KBM-7 (cell line): ENCODE data around the gene ARHGAP10.
A peak's percentile ranks its signal among the peaks of the same experiment; 100 is the strongest.

ENCODE experiments used
- DNase-seq: peaks from one replicate; pipeline ENCODE4 v3.0.0-alpha.2; 2015
- in situ Hi-C: fragments of 300-500 bp; cut with MboI; formaldehyde crosslinking; loops from 2 replicates; pipeline ENCODE4 v1.14.3; 2020; ENCODE audit warnings: low sequenced_read_pairs, low pct_unique_long_range_greater_than_20kb, mixed read lengths

The ARHGAP10 gene

GRCh38 chr4:147957446-147957845 is 225.6 kb downstream of the ARHGAP10 start:
- DNase-seq: no peak
- in situ Hi-C loops: no loop called here

DNA sequence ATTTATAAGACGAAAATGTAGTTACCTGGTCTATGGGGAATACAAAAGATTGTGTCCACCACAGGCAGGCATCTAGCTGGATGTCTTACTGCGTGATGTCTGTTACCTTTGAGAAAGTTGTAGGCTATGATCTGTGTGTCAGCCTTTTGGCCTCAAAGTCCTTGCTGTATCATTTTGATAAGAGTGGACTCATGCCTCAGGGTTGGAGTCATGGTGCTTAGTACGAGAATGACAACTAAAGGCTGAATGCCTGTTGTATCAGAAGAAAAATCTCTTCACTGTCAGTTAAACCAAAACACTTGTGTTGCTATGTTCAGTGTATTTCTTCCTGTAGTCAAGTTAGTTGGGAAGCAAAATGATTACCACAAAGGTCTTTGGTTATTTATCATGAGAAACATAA is 226.2 kb downstream of the ARHGAP10 start:
- in situ Hi-C loops: no loop called here
- no peak for DNase-seq

DNA sequence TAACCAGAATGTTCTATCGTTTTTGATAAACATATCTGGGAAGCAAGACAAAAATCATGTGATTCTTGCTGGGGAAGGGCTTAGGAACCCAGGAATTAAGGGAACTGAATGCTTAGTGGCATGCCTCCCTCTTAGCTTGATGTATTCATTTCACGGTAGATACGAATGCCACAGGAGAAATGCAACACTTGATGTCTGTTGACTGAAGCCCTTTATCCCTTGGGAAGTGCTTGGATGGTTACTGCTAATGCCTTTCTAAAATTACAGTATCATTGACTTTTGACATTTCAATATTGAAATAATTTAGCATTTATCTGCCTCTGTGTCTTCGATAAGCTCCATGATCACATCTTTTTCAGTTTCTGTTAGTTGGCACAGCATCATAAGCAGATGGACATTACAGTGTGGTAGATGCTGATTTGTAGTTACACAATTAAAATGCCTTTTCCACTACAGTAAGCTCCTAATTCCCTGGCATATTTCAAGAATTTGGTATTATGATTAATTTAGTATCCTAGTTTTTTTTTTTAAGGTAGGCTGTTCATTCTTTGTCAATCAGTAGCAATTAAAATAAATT is 226.7 kb downstream of the ARHGAP10 start:
- in situ Hi-C loops: no loop called here
- DNase-seq: no peak

- in situ Hi-C loops: no loop called here
- no peak for DNase-seq
Measured at GRCh38 chr4:147960971-147961370, 229.1 kb downstream of the ARHGAP10 start.

GRCh38 chr4:147963839-147964238 is 232.0 kb downstream of the ARHGAP10 start:
- in situ Hi-C loops: no loop called here
- DNase-seq: no peak

GRCh38 chr4:147964266-147964880 is 232.5 kb downstream of the ARHGAP10 start:
- in situ Hi-C loops: no loop called here
- no peak for DNase-seq

DNA sequence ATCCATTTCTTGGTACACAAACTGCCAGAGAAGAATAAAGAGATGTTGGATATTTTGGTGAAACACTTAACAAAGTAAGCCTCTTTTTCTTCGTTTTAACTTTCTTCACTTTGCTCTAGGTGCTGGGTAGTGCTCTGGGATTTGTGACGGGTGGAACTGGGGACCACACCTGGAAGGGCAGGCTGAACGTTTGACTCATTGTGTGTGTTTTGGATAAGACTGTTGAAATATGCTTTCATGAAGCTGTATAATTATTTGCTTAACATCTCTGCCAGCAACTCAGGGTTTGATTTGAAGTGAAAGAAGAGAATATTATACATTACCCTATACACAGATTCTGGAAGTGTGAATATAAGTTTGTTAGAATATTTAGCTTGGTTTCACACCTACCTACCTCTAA is 233.2 kb downstream of the ARHGAP10 start:
- DNase-seq: no peak
- in situ Hi-C loops: no loop called here

- no peak for DNase-seq
- in situ Hi-C loops: no loop called here
Measured at GRCh38 chr4:147965873-147966272, 234.0 kb downstream of the ARHGAP10 start.

- no peak for DNase-seq
- in situ Hi-C loops: no loop called here
Measured at GRCh38 chr4:147968641-147969040, 236.8 kb downstream of the ARHGAP10 start.

- DNase-seq: no peak
- in situ Hi-C loops: no loop called here
Measured at GRCh38 chr4:147969573-147970385, 237.9 kb downstream of the ARHGAP10 start.

DNA sequence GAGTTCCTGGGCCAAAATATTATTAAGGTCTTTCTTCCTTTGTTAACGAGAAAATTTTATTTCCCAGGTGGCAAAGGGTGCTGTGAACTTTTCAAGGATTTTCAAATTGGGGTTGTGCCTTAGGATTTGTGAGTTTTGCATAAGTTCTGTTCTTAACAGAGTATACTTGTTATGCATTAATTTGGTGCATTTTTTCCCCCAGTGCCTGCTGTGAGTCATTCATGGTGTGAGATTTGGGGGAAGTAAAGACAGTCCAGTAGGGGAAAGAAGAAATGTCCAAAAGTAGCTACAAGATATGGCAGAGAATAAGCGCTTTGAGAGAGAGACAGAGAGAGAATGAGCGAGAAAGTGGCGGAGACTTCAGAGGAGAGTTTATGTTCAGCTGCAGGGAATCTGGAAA is 239.2 kb downstream of the ARHGAP10 start:
- no peak for DNase-seq
- in situ Hi-C loops: no loop called here

- no peak for DNase-seq
- in situ Hi-C loops: no loop called here
Measured at GRCh38 chr4:147975325-147975724, 243.4 kb downstream of the ARHGAP10 start.

- in situ Hi-C loops: no loop called here
- no peak for DNase-seq
Measured at GRCh38 chr4:147975933-147976928, 244.3 kb downstream of the ARHGAP10 start.

- peak; percentile 16 for DNase-seq
- in situ Hi-C loops: no loop called here
Measured at GRCh38 chr4:147980586-147980985, 248.7 kb downstream of the ARHGAP10 start.

GRCh38 chr4:147981305-147981704 is 249.4 kb downstream of the ARHGAP10 start:
- no peak for DNase-seq
- in situ Hi-C loops: no loop called here

- in situ Hi-C loops: no loop called here
- DNase-seq: peak; percentile 81
Measured at GRCh38 chr4:147984065-147984777, 252.3 kb downstream of the ARHGAP10 start.

DNA sequence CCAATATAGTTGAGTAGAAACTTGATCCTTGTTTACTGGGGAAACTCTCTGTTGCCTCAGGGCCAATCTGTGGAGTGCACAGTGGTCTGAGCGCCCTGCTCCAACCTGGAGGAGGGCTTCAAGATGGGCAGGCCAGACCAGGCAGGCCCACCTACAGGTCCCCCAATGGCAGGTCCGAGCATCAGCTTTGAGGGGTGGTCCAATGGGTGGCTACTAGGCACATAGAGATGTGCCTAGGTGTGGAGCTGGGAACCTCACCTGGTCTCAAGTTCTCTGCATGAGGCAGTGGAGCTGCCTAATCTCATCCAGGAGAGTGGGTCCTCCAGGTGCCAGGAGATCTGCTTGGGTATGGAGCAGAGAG is 252.9 kb downstream of the ARHGAP10 start:
- in situ Hi-C loops: no loop called here
- no peak for DNase-seq

DNA sequence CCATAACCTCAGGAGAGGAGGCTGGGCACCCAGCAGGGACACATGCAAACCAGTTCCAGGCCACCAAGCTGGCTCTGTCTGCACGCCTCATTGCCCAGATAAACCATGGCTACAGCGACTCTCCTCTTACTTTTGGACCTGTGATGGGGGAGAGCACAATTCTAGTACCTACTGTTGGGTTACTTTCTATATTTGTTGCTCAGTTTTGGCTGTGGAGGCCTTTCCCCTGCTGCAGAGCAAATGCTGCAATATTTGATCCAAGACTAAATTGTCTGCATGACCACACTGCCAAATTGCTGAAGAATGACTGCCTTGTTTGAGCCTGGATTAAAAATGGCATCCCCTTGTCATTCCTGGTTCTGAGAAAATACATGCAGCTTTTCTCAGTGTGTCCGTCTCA is 253.5 kb downstream of the ARHGAP10 start:
- in situ Hi-C loops: no loop called here
- no peak for DNase-seq

- in situ Hi-C loops: no loop called here
- DNase-seq: peak; percentile 68
Measured at GRCh38 chr4:147987252-147987651, 255.4 kb downstream of the ARHGAP10 start.
